Measurements from ENCODE around the gene RSBN1L.
"Not testable (repeated sequence)": the region's sequence is repeated elsewhere in the genome, so short reads cannot be mapped to it uniquely, and the experiment has no call there.

Gene RSBN1L

GRCh38 chr7:77696057-77696642 is at the start of gene RSBN1L:
Gene RSBN1L (plus strand): TSS chr7:77696459. CDS start chr7:77696470, 11 bp downstream.
- peak; percentile 98 for DNase-seq

- no peak for DNase-seq
Measured at GRCh38 chr7:77648742-77649338, 47.4 kb upstream of the RSBN1L start.

- no peak for DNase-seq
Measured at GRCh38 chr7:77649716-77650349, 46.4 kb upstream of the RSBN1L start.

GRCh38 chr7:77651575-77652162 is 44.6 kb upstream of the RSBN1L start:
- no peak for DNase-seq

GRCh38 chr7:77652826-77653225 is 43.4 kb upstream of the RSBN1L start:
- DNase-seq: not testable (repeated sequence)

GRCh38 chr7:77653572-77653971 is 42.7 kb upstream of the RSBN1L start:
- DNase-seq: no peak

GRCh38 chr7:77655356-77655755 is 40.9 kb upstream of the RSBN1L start:
- no peak for DNase-seq

- no peak for DNase-seq
Measured at GRCh38 chr7:77655836-77656455, 40.3 kb upstream of the RSBN1L start.

- DNase-seq: no peak
Measured at GRCh38 chr7:77657427-77658224, 38.6 kb upstream of the RSBN1L start.

- DNase-seq: no peak
Measured at GRCh38 chr7:77658928-77659327, 37.3 kb upstream of the RSBN1L start.

- no peak for DNase-seq
Measured at GRCh38 chr7:77661816-77662215, 34.4 kb upstream of the RSBN1L start.

GRCh38 chr7:77662869-77663268 is 33.4 kb upstream of the RSBN1L start:
- DNase-seq: no peak

- no peak for DNase-seq
Measured at GRCh38 chr7:77664715-77665114, 31.5 kb upstream of the RSBN1L start.

- no peak for DNase-seq
Measured at GRCh38 chr7:77665161-77665560, 31.1 kb upstream of the RSBN1L start.

- DNase-seq: no peak
Measured at GRCh38 chr7:77667459-77668086, 28.7 kb upstream of the RSBN1L start.

GRCh38 chr7:77674878-77675277 is 21.4 kb upstream of the RSBN1L start:
- DNase-seq: no peak

- no peak for DNase-seq
Measured at GRCh38 chr7:77679608-77680007, 16.7 kb upstream of the RSBN1L start.

GRCh38 chr7:77680266-77680665 is 16.0 kb upstream of the RSBN1L start:
- no peak for DNase-seq

- no peak for DNase-seq
Measured at GRCh38 chr7:77684030-77684429, 12.2 kb upstream of the RSBN1L start.

- DNase-seq: no peak
Measured at GRCh38 chr7:77685233-77685632, 11.0 kb upstream of the RSBN1L start.

GRCh38 chr7:77687100-77687746 is 9.0 kb upstream of the RSBN1L start:
- DNase-seq: no peak

- DNase-seq: no peak
Measured at GRCh38 chr7:77687747-77688144, 8.5 kb upstream of the RSBN1L start.
